BLaER1 (cell line): ENCODE results near the gene GIGYF2.

Source experiments
- H3K27ac ChIP-seq: shearing (Covaris generic); formaldehyde crosslinking; 2 replicates; pipeline ENCODE4 v1.8.1; 2022
- H3K27me3 ChIP-seq: shearing (Covaris generic); formaldehyde crosslinking; 2 replicates; pipeline ENCODE4 v1.8.1; 2022
- H3K36me3 ChIP-seq: shearing (Covaris generic); formaldehyde crosslinking; 2 replicates; pipeline ENCODE4 v1.8.1; 2022
- H3K4me1 ChIP-seq: shearing (Covaris generic); formaldehyde crosslinking; 2 replicates; pipeline ENCODE4 v1.8.1; 2022
- H3K4me2 ChIP-seq: shearing (Covaris generic); formaldehyde crosslinking; 2 replicates; pipeline ENCODE4 v1.8.1; 2022
- H3K4me3 ChIP-seq: shearing (Covaris generic); formaldehyde crosslinking; 2 replicates; pipeline ENCODE4 v1.8.1; 2022
- H3K9ac ChIP-seq: shearing (Covaris generic); formaldehyde crosslinking; 2 replicates; pipeline ENCODE4 v1.8.1; 2022
- H3K9me3 ChIP-seq: shearing (Covaris generic); formaldehyde crosslinking; 2 replicates; pipeline ENCODE4 v1.8.1; 2022
- H4K20me1 ChIP-seq: shearing (Covaris generic); formaldehyde crosslinking; 2 replicates; pipeline ENCODE4 v1.8.1; 2022
- Cebpa-rat ChIP-seq: shearing (Covaris generic); IDR thresholded peaks from 2 replicates; pipeline ENCODE4 v1.8.1; 2022

Gene GIGYF2

DNA sequence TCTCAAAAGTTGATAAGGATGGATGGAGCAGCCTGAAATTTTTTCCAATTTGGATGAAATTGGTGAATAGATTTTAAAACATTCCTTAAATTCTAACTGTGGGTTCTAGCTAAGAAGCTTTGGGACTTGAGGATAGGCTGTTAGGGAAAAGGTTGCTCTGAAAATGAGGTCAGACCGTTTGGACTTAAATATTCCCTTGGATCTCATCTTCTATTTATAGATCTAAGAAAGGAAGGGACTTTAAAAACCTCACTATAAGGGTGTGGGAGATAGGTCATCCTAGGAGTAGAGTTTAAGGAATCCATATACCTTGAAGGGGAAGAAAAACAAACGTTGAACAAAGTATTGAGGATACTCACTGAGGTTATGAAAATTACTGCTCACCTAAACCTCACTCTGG lies 155.5 kb downstream of the GIGYF2 start:
- Histone ChIP-seq H3K9me3 (no peaks in the 10 kb centered on the region), H3K4me1 (no peaks in the 10 kb centered on the region), H3K4me3 (no peak overlapping the region), H3K4me2 (no peak overlapping the region), H4K20me1 (no peaks in the 10 kb centered on the region), H3K27ac (no peak overlapping the region), H3K9ac (no peak overlapping the region), H3K27me3 (no peaks in the 10 kb centered on the region), H3K36me3 (peaks cover 99% of the 10 kb centered on the region)
- no peak for TF ChIP-seq Cebpa-rat

DNA sequence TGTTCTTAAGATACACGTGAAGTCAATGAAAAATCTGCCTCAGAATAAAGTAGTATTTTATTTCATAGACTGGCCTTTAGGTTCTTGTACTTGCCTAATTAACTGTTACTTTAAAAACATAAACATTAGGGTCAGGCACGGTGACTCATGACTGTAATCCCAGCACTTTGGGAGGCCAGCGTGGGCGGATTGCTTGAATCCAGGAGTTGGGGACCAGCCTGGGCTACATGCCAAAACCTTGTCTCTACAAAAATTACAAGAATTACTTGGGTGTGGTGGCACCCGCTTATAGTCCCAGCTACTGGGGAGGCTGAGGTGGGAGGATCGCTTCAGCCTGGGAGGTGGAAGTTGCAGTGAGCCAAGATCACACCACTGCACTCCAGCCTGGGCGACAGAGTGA lies 157.0 kb downstream of the GIGYF2 start:
- Histone ChIP-seq H3K4me1 (no peaks in the 10 kb centered on the region), H3K27ac (no peak overlapping the region), H3K36me3 (peaks cover 99% of the 10 kb centered on the region), H4K20me1 (no peaks in the 10 kb centered on the region), H3K9ac (no peak overlapping the region), H3K27me3 (no peaks in the 10 kb centered on the region), H3K4me2 (no peak overlapping the region), H3K9me3 (no peaks in the 10 kb centered on the region), H3K4me3 (no peak overlapping the region)
- no peak for TF ChIP-seq Cebpa-rat

DNA sequence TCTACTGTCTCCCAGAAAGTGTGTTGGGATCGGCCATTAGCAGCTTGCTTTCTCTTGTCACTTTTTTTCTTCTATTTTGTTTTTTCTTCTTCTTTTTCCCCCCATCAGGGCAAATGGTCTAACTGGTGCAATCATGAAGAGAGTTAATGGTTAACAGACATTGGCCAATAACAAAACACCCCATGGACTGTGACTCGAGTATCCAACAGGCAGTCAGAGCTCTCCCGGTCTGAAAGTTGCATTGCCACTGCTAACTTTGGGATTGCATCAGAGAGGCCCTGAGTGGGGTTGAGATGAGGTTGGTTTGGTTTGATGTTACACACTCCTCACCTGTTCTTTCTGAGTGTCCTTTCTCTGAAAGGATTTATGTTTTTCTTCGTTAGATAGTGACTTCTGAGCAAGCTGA lies 160.0 kb downstream of the GIGYF2 start:
- Histone ChIP-seq H3K4me2 (no peak overlapping the region), H3K9ac (no peak overlapping the region), H3K4me3 (no peak overlapping the region), H3K36me3 (peaks cover 90% of the 10 kb centered on the region), H4K20me1 (no peaks in the 10 kb centered on the region), H3K27me3 (no peaks in the 10 kb centered on the region), H3K27ac (no peak overlapping the region), H3K9me3 (no peaks in the 10 kb centered on the region), H3K4me1 (no peaks in the 10 kb centered on the region)
- TF ChIP-seq Cebpa-rat: no peak

DNA sequence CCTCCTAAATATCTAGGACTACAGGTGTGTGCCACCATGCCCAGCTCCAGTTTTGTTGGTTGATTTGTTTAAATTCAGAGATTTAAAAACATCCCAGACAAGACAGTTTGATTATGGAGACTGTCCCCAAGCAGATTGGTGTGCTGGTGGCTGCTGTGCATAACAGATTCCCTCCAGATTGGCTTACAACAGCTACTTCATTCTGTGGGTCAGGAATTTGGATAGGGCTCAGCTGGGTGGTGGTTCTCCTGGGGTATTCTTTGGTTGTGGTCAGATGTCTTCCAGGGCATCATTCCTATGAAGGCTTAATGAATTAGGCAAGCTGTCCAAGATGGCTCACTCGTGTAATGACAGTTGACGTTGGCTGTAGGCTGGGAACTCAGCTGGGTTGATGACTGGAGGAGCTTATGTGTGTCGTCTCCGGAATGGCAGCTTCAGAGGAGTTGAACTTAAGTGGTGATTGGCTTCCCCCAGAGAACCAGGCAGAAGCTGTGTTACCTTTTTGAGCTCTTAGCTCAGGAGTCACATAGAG lies 162.3 kb downstream of the GIGYF2 start:
- TF ChIP-seq Cebpa-rat: no peak
- H3K4me3 ChIP-seq: no peak overlapping the region
- no peak overlapping the region for H3K27ac ChIP-seq
- H3K27me3 ChIP-seq: no peaks in the 10 kb centered on the region
- H3K4me1 ChIP-seq: no peaks in the 10 kb centered on the region
- H3K36me3 ChIP-seq: peaks cover 69% of the 10 kb centered on the region
- no peak overlapping the region for H3K9ac ChIP-seq
- H4K20me1 ChIP-seq: no peaks in the 10 kb centered on the region
- H3K4me2 ChIP-seq: no peak overlapping the region
- H3K9me3 ChIP-seq: no peaks in the 10 kb centered on the region

DNA sequence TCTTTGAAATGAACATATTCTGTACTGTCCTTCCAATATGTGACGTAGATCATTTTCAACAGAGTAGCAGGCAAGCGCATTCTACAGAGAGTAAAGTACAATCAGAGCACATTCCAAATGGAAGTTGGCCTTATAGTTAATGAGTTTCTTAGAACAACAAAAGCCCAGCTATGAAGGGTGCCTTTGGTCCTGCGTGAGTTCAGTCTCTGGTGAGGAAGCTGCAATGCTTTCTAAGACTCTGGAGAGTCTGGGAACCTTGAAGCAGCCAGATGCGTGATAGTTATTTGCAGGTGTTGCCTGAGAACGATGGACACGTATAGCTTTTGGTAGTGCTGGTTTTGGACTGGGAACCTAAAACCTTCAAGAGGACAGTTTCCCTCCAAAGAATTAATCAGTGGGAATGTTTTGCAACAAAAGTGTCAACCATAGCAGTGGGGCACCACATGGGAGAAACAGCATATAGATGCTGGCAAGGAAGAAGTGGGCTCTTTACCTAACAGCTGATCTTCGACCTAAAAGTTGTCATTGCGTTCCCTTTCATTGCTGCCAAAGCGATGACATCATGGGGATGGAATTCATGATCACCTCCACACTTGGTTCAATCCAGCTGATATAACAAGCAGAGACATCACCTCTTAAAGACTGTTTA lies 163.6 kb downstream of the GIGYF2 start:
- Histone ChIP-seq H3K9ac (no peak overlapping the region), H3K9me3 (no peaks in the 10 kb centered on the region), H3K36me3 (peaks cover 56% of the 10 kb centered on the region), H4K20me1 (no peaks in the 10 kb centered on the region), H3K4me2 (no peak overlapping the region), H3K27ac (no peak overlapping the region), H3K27me3 (no peaks in the 10 kb centered on the region), H3K4me1 (no peaks in the 10 kb centered on the region), H3K4me3 (no peak overlapping the region)
- TF ChIP-seq Cebpa-rat: no peak

DNA sequence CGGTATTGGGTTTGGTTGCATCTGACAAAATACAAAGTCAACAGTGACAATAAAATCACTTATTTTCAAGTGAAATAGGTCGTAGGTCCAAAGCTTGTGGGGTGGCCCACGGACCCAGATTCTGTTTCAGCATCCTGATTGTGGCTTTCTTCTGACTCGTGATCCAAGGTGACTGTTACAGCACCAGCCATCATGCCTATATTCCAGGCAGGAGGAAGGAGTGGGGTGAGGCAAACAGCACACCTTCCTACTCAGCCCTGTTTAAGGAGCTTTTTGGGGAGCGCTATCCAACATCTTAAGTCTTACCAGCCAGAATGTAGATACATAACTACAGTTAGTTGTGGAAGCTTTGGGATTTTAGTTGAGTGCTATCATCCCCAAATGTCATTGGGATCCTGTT lies 164.2 kb downstream of the GIGYF2 start:
- Histone ChIP-seq H3K4me3 (no peak overlapping the region), H3K4me2 (no peak overlapping the region), H3K4me1 (no peaks in the 10 kb centered on the region), H3K9ac (no peak overlapping the region), H3K27me3 (no peaks in the 10 kb centered on the region), H3K27ac (no peak overlapping the region), H3K9me3 (no peaks in the 10 kb centered on the region), H4K20me1 (no peaks in the 10 kb centered on the region), H3K36me3 (peaks cover 50% of the 10 kb centered on the region)
- no peak for TF ChIP-seq Cebpa-rat

DNA sequence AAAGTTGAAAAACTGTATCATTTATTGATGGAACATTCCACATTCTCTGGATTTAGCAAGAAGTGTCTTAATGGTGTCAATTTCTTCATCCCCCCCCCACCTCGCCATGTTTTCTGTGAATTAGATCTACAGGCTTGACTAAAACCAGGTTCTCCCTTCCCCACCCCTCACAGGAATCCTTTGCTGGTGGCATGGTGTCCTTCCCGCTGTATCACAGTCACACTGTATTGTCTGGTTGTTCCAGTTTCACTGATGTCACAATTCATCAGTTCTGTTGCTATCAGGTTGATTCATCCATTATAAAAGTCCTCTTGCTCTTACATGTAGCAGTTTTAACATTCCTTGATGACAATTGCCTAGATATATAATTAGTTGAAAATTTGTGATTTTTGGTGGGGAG lies 166.9 kb downstream of the GIGYF2 start:
- Histone ChIP-seq H3K36me3 (peaks cover 23% of the 10 kb centered on the region), H3K9ac (no peak overlapping the region), H3K27ac (no peak overlapping the region), H3K4me2 (no peak overlapping the region), H3K27me3 (no peaks in the 10 kb centered on the region), H3K4me3 (no peak overlapping the region), H3K9me3 (no peaks in the 10 kb centered on the region), H4K20me1 (no peaks in the 10 kb centered on the region), H3K4me1 (no peaks in the 10 kb centered on the region)
- no peak for TF ChIP-seq Cebpa-rat

DNA sequence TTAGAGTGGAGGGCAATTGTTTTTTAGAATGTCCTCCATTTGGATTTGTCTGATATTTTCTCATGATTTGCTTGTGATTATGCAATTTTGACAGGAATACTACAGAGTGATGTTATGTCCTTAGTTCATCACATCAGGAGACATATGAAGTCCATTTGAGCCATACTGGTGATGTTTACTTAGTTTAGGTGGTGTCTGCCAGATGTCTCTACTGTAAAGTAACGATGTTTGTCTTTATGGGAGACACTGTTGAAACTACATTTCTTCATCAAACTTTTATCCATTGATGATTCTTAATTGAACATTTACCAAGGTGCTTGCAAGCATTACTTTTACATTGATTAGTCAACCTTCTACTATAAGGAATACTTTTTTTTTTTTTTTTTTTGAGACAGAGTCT lies 168.0 kb downstream of the GIGYF2 start:
- Histone ChIP-seq H3K9me3 (no peaks in the 10 kb centered on the region), H3K36me3 (peaks cover 13% of the 10 kb centered on the region; the same call in 1 of the 2 replicates), H3K9ac (no peak overlapping the region), H3K4me2 (no peak overlapping the region), H3K27me3 (no peaks in the 10 kb centered on the region), H4K20me1 (no peaks in the 10 kb centered on the region), H3K4me3 (no peak overlapping the region), H3K27ac (no peak overlapping the region), H3K4me1 (no peaks in the 10 kb centered on the region)
- TF ChIP-seq Cebpa-rat: no peak

DNA sequence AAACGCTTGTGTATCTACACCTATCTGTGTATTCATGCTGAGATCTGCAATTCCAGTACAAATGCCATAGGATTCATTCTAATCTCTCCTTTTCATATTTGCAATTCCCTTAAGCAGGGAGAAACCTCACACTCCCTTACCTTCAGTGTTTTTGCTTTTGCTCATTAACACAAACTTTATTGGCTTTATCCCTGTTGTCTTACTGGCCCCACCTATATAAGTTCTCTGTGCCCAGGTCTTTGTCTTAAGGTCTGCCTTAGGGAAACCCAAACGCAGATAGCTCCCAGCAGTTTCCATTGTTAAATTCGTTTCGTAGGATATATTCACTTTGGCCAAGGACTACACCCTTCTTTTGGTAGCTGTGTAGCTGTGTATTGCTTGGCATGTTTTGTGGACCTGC lies 169.0 kb downstream of the GIGYF2 start:
- Histone ChIP-seq H3K4me1 (0 out of 2 replicates have a peak, but pooled peaks cover 7% of the 10 kb centered on the region), H3K4me2 (no peak overlapping the region), H4K20me1 (no peaks in the 10 kb centered on the region), H3K9me3 (no peaks in the 10 kb centered on the region), H3K27me3 (no peaks in the 10 kb centered on the region), H3K36me3 (peaks cover 7% of the 10 kb centered on the region; the same call in 1 of the 2 replicates), H3K27ac (no peak overlapping the region), H3K9ac (no peak overlapping the region), H3K4me3 (no peak overlapping the region)
- TF ChIP-seq Cebpa-rat: no peak

DNA sequence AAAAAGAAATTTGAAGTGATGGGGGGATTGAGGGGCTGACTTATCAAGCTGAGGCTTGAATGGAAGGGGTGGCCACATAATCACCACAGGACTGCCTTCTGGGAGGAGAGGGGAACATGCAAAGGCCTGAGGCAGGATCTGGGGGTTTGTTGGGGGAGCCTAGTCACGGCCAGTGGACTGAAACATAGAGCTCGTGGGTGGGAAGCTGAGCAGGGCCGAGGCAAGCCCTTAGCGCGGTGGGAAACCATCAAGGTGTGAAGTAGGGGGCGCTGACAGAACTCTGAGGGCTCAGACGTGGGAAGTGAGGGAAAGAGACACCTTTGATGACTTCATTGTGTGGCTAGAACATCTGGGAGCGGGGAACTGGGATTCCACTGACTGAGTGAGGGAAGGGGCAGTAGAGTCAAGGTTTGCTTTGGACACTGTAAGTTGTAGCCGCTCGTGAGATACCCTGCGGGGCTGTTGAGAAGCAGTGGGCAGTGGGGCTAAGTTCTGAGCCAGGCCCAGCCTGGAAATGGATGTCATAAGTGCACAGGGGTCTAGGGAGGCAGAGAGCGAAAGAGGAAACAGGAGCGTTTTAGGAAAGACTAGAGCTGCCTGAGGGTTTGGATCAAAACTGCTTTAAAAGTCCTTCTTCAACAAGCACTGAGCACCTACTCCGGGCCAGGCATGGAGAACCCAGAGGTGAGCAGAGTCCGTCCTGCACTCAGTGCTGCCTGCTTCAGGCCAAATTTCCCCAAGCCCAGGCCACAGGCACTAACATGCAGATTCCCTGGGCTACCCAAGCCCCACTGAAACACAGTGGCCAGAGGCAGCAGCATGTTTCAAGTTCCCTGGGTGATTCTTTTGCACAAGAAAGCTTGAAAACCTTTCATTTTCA lies 172.2 kb downstream of the GIGYF2 start:
- H4K20me1 ChIP-seq: peaks cover 7% of the 10 kb centered on the region; the same call in 1 of the 2 replicates
- no peak for TF ChIP-seq Cebpa-rat
- no peak overlapping the region for H3K4me2 ChIP-seq
- H3K9me3 ChIP-seq: no peaks in the 10 kb centered on the region
- H3K27me3 ChIP-seq: peaks cover 2% of the 10 kb centered on the region
- no peaks in the 10 kb centered on the region for H3K36me3 ChIP-seq
- no peak overlapping the region for H3K9ac ChIP-seq
- H3K4me3 ChIP-seq: no peak overlapping the region
- H3K27ac ChIP-seq: no peak overlapping the region
- 0 out of 2 replicates have a peak, but pooled peaks cover 12% of the 10 kb centered on the region for H3K4me1 ChIP-seq
